T47D (cell line): ENCODE measurements around the gene CHAC1.

Experiments
- DNase-seq, 2 experiments: peaks; one replicate each; pipeline versions ENCODE4 v3.0.0 to v3.0.0-alpha.2; 2011 to 2012; ENCODE audit warnings: low read depth in 1 of 2, low spot score in 1 of 2
- JUND ChIP-seq: IDR thresholded peaks from 2 replicates; pipeline ENCODE4 v1.6.1; 2012; ENCODE audit warnings: low read depth
- in situ Hi-C: cut with HindIII; loops from 2 replicates; pipeline ENCODE4 v1.10.0; 2016; ENCODE audit warnings: low sequenced_read_pairs, low pct_unique_long_range_greater_than_20kb

The CHAC1 gene

GRCh38 chr15:40978141-40978540 lies 24.9 kb downstream of the CHAC1 start:
- no peak for TF ChIP-seq JUND
- no peak for DNase-seq
- in situ Hi-C loops, result no loop called here

GRCh38 chr15:40978562-40978961 lies 25.3 kb downstream of the CHAC1 start:
- no peak for TF ChIP-seq JUND
- in situ Hi-C loops, result no loop called here
- no peak for DNase-seq

GRCh38 chr15:40981186-40981585 lies 27.9 kb downstream of the CHAC1 start:
- no peak for DNase-seq
- in situ Hi-C loops, result no loop called here
- no peak for TF ChIP-seq JUND

GRCh38 chr15:40982855-40983254 lies 29.6 kb downstream of the CHAC1 start:
- in situ Hi-C loops, result no loop called here
- no peak for DNase-seq
- no peak for TF ChIP-seq JUND

- DNase-seq, result no peak
- in situ Hi-C loops, result no loop called here
- TF ChIP-seq JUND, result no peak
Measured at GRCh38 chr15:40984406-40984805, 31.1 kb downstream of the CHAC1 start.

GRCh38 chr15:40984964-40985363 lies 31.7 kb downstream of the CHAC1 start:
- in situ Hi-C loops, result no loop called here
- TF ChIP-seq JUND, result no peak

GRCh38 chr15:40985541-40986330 lies 32.5 kb downstream of the CHAC1 start:
- no peak for TF ChIP-seq JUND
- in situ Hi-C loops, result no loop called here
- no peak for DNase-seq

More at GRCh38 chr15:40984964-40985363, 31.7 kb downstream of the CHAC1 start:
- DNase-seq, result no peak

GRCh38 chr15:40986820-40987219 lies 33.5 kb downstream of the CHAC1 start:
- in situ Hi-C loops, result no loop called here
- DNase-seq, result no peak
- TF ChIP-seq JUND, result no peak

- in situ Hi-C loops, result no loop called here
- no peak for TF ChIP-seq JUND
- DNase-seq, result no peak
Measured at GRCh38 chr15:40988156-40988555, 34.9 kb downstream of the CHAC1 start.

- no peak for TF ChIP-seq JUND
- no peak for DNase-seq
- in situ Hi-C loops, result no loop called here
Measured at GRCh38 chr15:40990080-40990479, 36.8 kb downstream of the CHAC1 start.

- in situ Hi-C loops, result no loop called here
- no peak for DNase-seq
- no peak for TF ChIP-seq JUND
Measured at GRCh38 chr15:40990789-40991188, 37.5 kb downstream of the CHAC1 start.

- DNase-seq, result no peak
- in situ Hi-C loops, result no loop called here
- TF ChIP-seq JUND, result no peak
Measured at GRCh38 chr15:40991355-40991754, 38.1 kb downstream of the CHAC1 start.

- in situ Hi-C loops, result no loop called here
- DNase-seq, result no peak
- no peak for TF ChIP-seq JUND
Measured at GRCh38 chr15:40992241-40992741, 39.0 kb downstream of the CHAC1 start.

- in situ Hi-C loops, result no loop called here
- TF ChIP-seq JUND, result no peak
- DNase-seq, result no peak
Measured at GRCh38 chr15:40992825-40993224, 39.6 kb downstream of the CHAC1 start.
